HepG2 (cell line): ENCODE results near the gene BCAS3. TPM values are rescaled to one million over a fixed set of nuclear protein-coding genes. Genes with fewer than 3 reads are reported as not detected.

Experiments
- ATAC-seq: fragments of 200-7000 bp; cut with Tn5 transposase; 3 replicates; pipeline ENCODE4 v1.9.1; 2020; ENCODE audit warnings: mild to moderate bottlenecking, moderate library complexity
- BruUV-seq: library from RNA; stranded (reverse); fragments of 400-500 nt; replicated peaks from 2 replicates; lab custom pipeline; 2021; lab: Mats Ljungman, UMichigan
- CTCF ChIA-PET: fragments of 300-600 bp; formaldehyde crosslinking; extraction: SDS; loops from one replicate; lab custom pipeline; 2021; ENCODE audit warnings: low total read pairs, inconsistent platforms, low intra/inter-chr PET ratio; lab: Yijun Ruan, JAX
- POLR2A ChIA-PET: fragments of 350-600 bp; sonication (Branson Sonifier 250); formaldehyde crosslinking; loops from one replicate; lab custom pipeline; 2020; ENCODE audit warnings: antibody characterized with exemption, inconsistent platforms; lab: Yijun Ruan, JAX
- DNase-seq: peaks from one replicate; pipeline ENCODE4 v3.0.0-alpha.2; 2015; ENCODE audit warnings: low spot score
- FAIRE-seq: peaks from 3 replicates; lab custom pipeline; 2011; peaks lifted over from hg19 to GRCh38; lab: Jason Lieb, UNC
- H2AFZ ChIP-seq: one replicate; pipeline ENCODE4 v1.6.1; 2011; ENCODE audit warnings: low read length, inconsistent platforms
- H3K27ac ChIP-seq: fragments of 300-600 bp; 3 replicates; pipeline ENCODE4 v1.8.0; 2011; ENCODE audit warnings: mixed run types, mild to moderate bottlenecking, mixed read lengths, low read length, inconsistent platforms; ENCODE audit not compliant: insufficient read depth; ENCODE audit errors: extremely low read length
- H3K27me3 ChIP-seq, 2 experiments: fragments of 200-600 bp in 1 of 2; 2 replicates in 1 of 2; 3 replicates in 1 of 2; pipeline versions ENCODE4 v1.6.0 to v1.8.0; 2011; ENCODE audit warnings: low read length in 2 of 2, mild to moderate bottlenecking in 2 of 2, moderate library complexity in 2 of 2, inconsistent platforms in 1 of 2; ENCODE audit not compliant: insufficient read depth in 2 of 2, control insufficient read depth in 1 of 2
- H3K36me3 ChIP-seq, 2 experiments: fragments of 200-600 bp in 1 of 2; replicated peaks in 1 of 2; 2 replicates in 1 of 2; 3 replicates in 1 of 2; pipeline versions ENCODE4 v1.5.1 to v1.8.0; 2011; ENCODE audit warnings: low read length in 2 of 2, inconsistent platforms in 1 of 2; ENCODE audit not compliant: insufficient read depth in 2 of 2, control insufficient read depth in 1 of 2
- H3K4me1 ChIP-seq: 2 replicates; pipeline ENCODE4 v1.5.1; 2012; ENCODE audit warnings: low read length, inconsistent platforms; ENCODE audit not compliant: insufficient read depth
- H3K4me2 ChIP-seq: 2 replicates; pipeline ENCODE4 v1.6.0; 2011; ENCODE audit warnings: low read depth, low read length, inconsistent platforms
- H3K4me3 ChIP-seq, 3 experiments: fragments of 200-600 bp in 1 of 3; sonication (generic), shearing (Covaris generic) in 1 of 3; replicated peaks in 1 of 3; 2 replicates each; pipeline ENCODE4 v1.5.1; 2011 to 2016; ENCODE audit warnings: low read length in 3 of 3, inconsistent platforms in 2 of 3, low read depth in 2 of 3, mild to moderate bottlenecking in 2 of 3, control low read depth in 1 of 3, mixed read lengths in 1 of 3; ENCODE audit not compliant: insufficient read depth in 1 of 3
- H3K79me2 ChIP-seq: one replicate; pipeline ENCODE4 v1.6.1; 2011; ENCODE audit warnings: low read length, inconsistent platforms; ENCODE audit not compliant: insufficient read depth
- H3K9ac ChIP-seq: 2 replicates; pipeline ENCODE4 v1.6.0; 2011; ENCODE audit warnings: mild to moderate bottlenecking, low read depth, low read length, inconsistent platforms; ENCODE audit not compliant: insufficient read depth
- H3K9me3 ChIP-seq: 2 replicates; pipeline ENCODE4 v1.5.1; 2012; ENCODE audit warnings: mild to moderate bottlenecking, low read length
- H4K20me1 ChIP-seq: 2 replicates; pipeline ENCODE4 v1.6.0; 2011; ENCODE audit warnings: inconsistent platforms, mild to moderate bottlenecking, low read length, moderate library complexity; ENCODE audit not compliant: insufficient read depth
- BRCA1 ChIP-seq: sonication (generic); formaldehyde crosslinking; IDR thresholded peaks from 2 replicates; pipeline ENCODE4 v1.4.0; 2020; ENCODE audit warnings: missing genetic modification reagents
- ETV6 ChIP-seq: sonication (generic); formaldehyde crosslinking; conservative IDR thresholded peaks from 2 replicates; pipeline ENCODE4 v1.4.0; 2020; ENCODE audit warnings: missing genetic modification reagents
- GTF3A ChIP-seq: sonication (generic); formaldehyde crosslinking; conservative IDR thresholded peaks from 2 replicates; pipeline ENCODE4 v1.4.0; 2020; ENCODE audit warnings: mild to moderate bottlenecking, missing genetic modification reagents
- MATR3 ChIP-seq: sonication (generic); formaldehyde crosslinking; IDR thresholded peaks from 2 replicates; pipeline ENCODE4 v1.4.0; 2020; ENCODE audit warnings: missing genetic modification reagents
- NAIF1 ChIP-seq: sonication (generic); formaldehyde crosslinking; IDR thresholded peaks from 2 replicates; pipeline ENCODE4 v1.5.0; 2020; ENCODE audit warnings: mild to moderate bottlenecking, missing genetic modification reagents, borderline replicate concordance
- NCOR1 ChIP-seq: fragments of 200-600 bp; sonication (generic); IDR thresholded peaks from 2 replicates; pipeline ENCODE4 v1.7.0; 2017; ENCODE audit warnings: antibody characterized with exemption, low read length, borderline replicate concordance
- SNRNP70 ChIP-seq: fragments of 200-400 bp; formaldehyde crosslinking; IDR thresholded peaks from 2 replicates; pipeline ENCODE4 v1.6.1; 2017; ENCODE audit warnings: mild to moderate bottlenecking, low read depth, low read length, moderate library complexity
- STAT6 ChIP-seq: sonication (generic); formaldehyde crosslinking; IDR thresholded peaks from 2 replicates; pipeline ENCODE4 v1.4.0; 2020; ENCODE audit warnings: missing genetic modification reagents, mild to moderate bottlenecking, borderline replicate concordance
- ZBTB14 ChIP-seq: sonication (generic); formaldehyde crosslinking; IDR thresholded peaks from 2 replicates; pipeline ENCODE4 v1.4.0; 2020; ENCODE audit warnings: missing genetic modification reagents
- ZNF253 ChIP-seq: sonication (generic); formaldehyde crosslinking; IDR thresholded peaks from 2 replicates; pipeline ENCODE4 v1.8.0; 2022; ENCODE audit warnings: mild to moderate bottlenecking, missing genetic modification reagents, borderline replicate concordance
- ZNF30 ChIP-seq: sonication (generic); formaldehyde crosslinking; IDR thresholded peaks from 2 replicates; pipeline ENCODE4 v1.5.0; 2020; ENCODE audit warnings: mild to moderate bottlenecking, missing genetic modification reagents
- ZNF335 ChIP-seq: sonication (generic); formaldehyde crosslinking; IDR thresholded peaks from 2 replicates; pipeline ENCODE4 v1.4.0; 2020; ENCODE audit warnings: missing genetic modification reagents
- ZNF432 ChIP-seq: sonication (generic); formaldehyde crosslinking; IDR thresholded peaks from 2 replicates; pipeline ENCODE4 v1.5.0; 2020; ENCODE audit warnings: missing genetic modification reagents, mild to moderate bottlenecking, borderline replicate concordance
- ZNF441 ChIP-seq: sonication (generic); formaldehyde crosslinking; IDR thresholded peaks from 2 replicates; pipeline ENCODE4 v1.7.0; 2021; ENCODE audit warnings: missing genetic modification reagents, borderline replicate concordance
- ZSCAN9 ChIP-seq: IDR thresholded peaks from 2 replicates; pipeline ENCODE4 v1.6.1; 2016; ENCODE audit warnings: borderline replicate concordance
- WGBS: methylation state at CpG from one replicate; pipeline ENCODE4 v1.1.6; 2017; ENCODE audit warnings: low lambda C conversion rate; 5-methylcytosine and 5-hydroxymethylcytosine counted together
- in situ Hi-C: cut with HindIII; loops from 2 replicates; pipeline ENCODE4 v1.10.0; 2017; ENCODE audit warnings: low pct_unique_long_range_greater_than_20kb; ENCODE audit not compliant: extremely low pct_ligation_motif_present
- intact Hi-C: fragments of 100-400 bp; cut with micrococcal nuclease; formaldehyde crosslinking; loops from one replicate; pipeline ENCODE4 v1.10.0; 2022; ENCODE audit not compliant: unreplicated experiment
- polyA plus RNA-seq, 8 experiments: library from polyadenylated mRNA; depleted of rRNA in 3 of 8; stranded (reverse) in 7 of 8; unstranded in 1 of 8; fragments of >200 nt; fragmentation: Illumina TruSeq in 4 of 8; extraction: Trizol in 4 of 8; gene quantifications; 2 replicates each; pipeline versions ENCODE4 v1.2.1 to v1.2.3, GENCODE V29; 2011 to 2016; ENCODE audit warnings: low read depth in 4 of 8, missing spikeins in 1 of 8, mixed read lengths in 1 of 8; ENCODE audit not compliant: insufficient read depth in 1 of 8
- total RNA-seq, 5 experiments: library from RNA; depleted of rRNA; stranded (reverse); fragments of >200 nt; fragmentation: Illumina TruSeq; extraction: Trizol; gene quantifications; 2 replicates each; pipeline ENCODE4 v1.2.3, GENCODE V29; 2016; ENCODE audit warnings: low read depth in 1 of 5

The BCAS3 gene
- total and polyA plus RNA-seq, 2 of the 13 experiments (the other 11 are each of a cell fraction or from before 2014, with no cell fraction given): 10.7 to 11.2 TPM

GRCh38 chr17:61255647-61256046, 578.0 kb downstream of the BCAS3 start:
- Histone ChIP-seq H3K27ac (no peak overlapping the region), H3K9ac (no peak overlapping the region), H3K9me3 (no peaks in the 10 kb centered on the region), H3K4me2 (no peak overlapping the region)
- no TSS peak for BruUV-seq
- 87% methylated on average over 3 of the region's 3 CpGs for WGBS
- in situ Hi-C loops: no loop called here
- intact Hi-C loops: no loop called here
- TF ChIP-seq ZNF253 (CRISPR knock-in tag): no peak
- TF ChIP-seq GTF3A (CRISPR knock-in tag): no peak
- no peak for TF ChIP-seq ETV6
- TF ChIP-seq MATR3: no peak
- TF ChIP-seq SNRNP70: no peak
- no peak for TF ChIP-seq STAT6
- TF ChIP-seq NAIF1 (CRISPR knock-in tag): no peak
- no peak for TF ChIP-seq BRCA1 (CRISPR knock-in tag)
- TF ChIP-seq ZNF30 (CRISPR knock-in tag): no peak
- no peak for TF ChIP-seq ZNF441
- no peak for TF ChIP-seq ZNF432 (CRISPR knock-in tag)
- TF ChIP-seq ZSCAN9 (CRISPR knock-in tag): no peak
- TF ChIP-seq NCOR1: no peak
- no peak for TF ChIP-seq ZBTB14 (CRISPR knock-in tag)
- TF ChIP-seq ZNF335 (CRISPR knock-in tag): no peak
- TF ChIP-seq, all 625 proteins: peak for 0
- no peaks in the 10 kb centered on the region for H3K79me2 ChIP-seq
- H3K4me3 ChIP-seq: no peak overlapping the region
- no peaks in the 10 kb centered on the region for H3K27me3 ChIP-seq
- CTCF ChIA-PET: no interaction called here
- no peak overlapping the region for H2AFZ ChIP-seq
- no peaks in the 10 kb centered on the region; a peak in 1 of 5 replicates for H3K36me3 ChIP-seq
- no peaks in the 10 kb centered on the region for H4K20me1 ChIP-seq
- FAIRE-seq (no peak), DNase-seq (no peak), ATAC-seq (no peak)
- POLR2A ChIA-PET: no interaction called here
- H3K4me1 ChIP-seq: peaks cover 10% of the 10 kb centered on the region
